ENCODE results near the gene GAPVD1.

DNA sequence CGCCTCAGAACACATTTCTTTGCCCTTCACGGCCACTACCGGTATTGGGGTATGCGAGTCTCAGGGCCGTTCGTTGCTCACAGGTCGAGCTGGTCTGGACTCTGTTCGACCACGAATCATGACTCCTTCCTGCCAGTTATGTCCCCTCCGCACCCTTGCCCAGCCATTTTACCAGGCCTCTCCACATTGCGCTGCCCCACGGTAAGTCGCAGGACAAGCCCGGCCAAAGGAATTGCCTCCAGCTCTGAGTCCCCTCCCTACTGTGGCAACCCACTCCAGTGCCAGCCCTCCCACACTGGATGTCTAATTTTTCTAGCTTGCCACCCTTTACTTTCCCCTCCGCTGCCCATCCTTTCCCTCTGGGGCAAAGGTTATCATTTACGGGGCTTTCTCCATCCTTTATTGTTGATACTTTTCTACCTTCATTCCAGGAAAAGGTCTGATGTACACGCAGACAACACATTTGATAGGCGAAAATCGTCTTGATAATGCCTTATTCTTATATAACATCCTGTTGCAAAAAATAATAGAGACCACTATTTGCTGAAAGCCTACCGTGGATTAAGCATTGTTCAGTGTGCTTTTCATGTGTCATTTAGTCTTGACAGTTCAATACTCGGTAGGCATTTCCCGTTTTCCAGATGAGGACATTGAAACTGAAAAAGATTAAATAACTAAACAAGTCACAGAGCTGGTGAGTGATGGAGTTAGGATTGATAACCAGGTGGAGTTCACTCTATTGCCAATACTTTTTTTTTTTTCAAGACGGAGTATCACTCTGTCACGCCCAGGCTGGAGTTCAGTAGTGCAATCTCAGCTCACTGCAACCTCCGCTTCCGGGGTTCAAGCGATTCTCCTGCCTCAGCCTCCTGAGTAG lies 19.5 kb upstream of the GAPVD1 start:
- TF ChIP-seq, protein P1, sequence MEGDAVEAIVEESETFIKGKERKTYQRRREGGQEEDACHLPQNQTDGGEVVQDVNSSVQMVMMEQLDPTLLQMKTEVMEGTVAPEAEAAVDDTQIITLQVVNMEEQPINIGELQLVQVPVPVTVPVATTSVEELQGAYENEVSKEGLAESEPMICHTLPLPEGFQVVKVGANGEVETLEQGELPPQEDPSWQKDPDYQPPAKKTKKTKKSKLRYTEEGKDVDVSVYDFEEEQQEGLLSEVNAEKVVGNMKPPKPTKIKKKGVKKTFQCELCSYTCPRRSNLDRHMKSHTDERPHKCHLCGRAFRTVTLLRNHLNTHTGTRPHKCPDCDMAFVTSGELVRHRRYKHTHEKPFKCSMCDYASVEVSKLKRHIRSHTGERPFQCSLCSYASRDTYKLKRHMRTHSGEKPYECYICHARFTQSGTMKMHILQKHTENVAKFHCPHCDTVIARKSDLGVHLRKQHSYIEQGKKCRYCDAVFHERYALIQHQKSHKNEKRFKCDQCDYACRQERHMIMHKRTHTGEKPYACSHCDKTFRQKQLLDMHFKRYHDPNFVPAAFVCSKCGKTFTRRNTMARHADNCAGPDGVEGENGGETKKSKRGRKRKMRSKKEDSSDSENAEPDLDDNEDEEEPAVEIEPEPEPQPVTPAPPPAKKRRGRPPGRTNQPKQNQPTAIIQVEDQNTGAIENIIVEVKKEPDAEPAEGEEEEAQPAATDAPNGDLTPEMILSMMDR (IDR thresholded peaks at IDR 0.05; ENCODE audit: low read depth, low read length): no peak
- no peak for TF ChIP-seq EZH2phosphoT487 (IDR thresholded peaks at IDR 0.05; ENCODE audit: low read depth)
